Motor neuron (in vitro differentiated cells): ENCODE data around the gene MAD1L1. TPM values are rescaled to one million over a fixed set of nuclear protein-coding genes. Genes with fewer than 3 reads are reported as not detected.
A peak's percentile ranks its signal among the peaks of the same experiment; 100 is the strongest.

Experiments
- ATAC-seq, 8 experiments: fragments of 200-7000 bp; cut with Tn5 transposase; replicated peaks in 6 of 8; 2 replicates each; pipeline ENCODE4 v1.8.0; 2021; ENCODE audit warnings: mild to moderate bottlenecking in 8 of 8, moderate library complexity in 8 of 8
- H3K27ac ChIP-seq, 2 donors: fragments of 250-450 bp; sonication (Bioruptor Pico); 2 replicates each; pipeline ENCODE4 v1.9.0; 2021; ENCODE audit warnings: antibody characterized with exemption in 2 of 2, mild to moderate bottlenecking in 2 of 2, moderate library complexity in 1 of 2
- H3K4me1 ChIP-seq, 2 donors: fragments of 250-450 bp; sonication (Bioruptor Pico); replicated peaks in 1 of 2; 2 replicates each; pipeline ENCODE4 v1.6.1; 2021; ENCODE audit warnings: antibody characterized with exemption in 2 of 2, mild to moderate bottlenecking in 2 of 2, moderate library complexity in 1 of 2
- H3K4me3 ChIP-seq, 5 donors: fragments of 250-450 bp; sonication (Bioruptor Pico); 2 replicates each; pipeline ENCODE4 v1.9.0; 2021; ENCODE audit warnings: antibody characterized with exemption in 5 of 5, mild to moderate bottlenecking in 5 of 5, moderate library complexity in 4 of 5
- WGBS, 10 experiments: fragments of 450-650 bp; shearing (Covaris generic); methylation state at CpG; one replicate each; pipeline ENCODE4 v1.0.0; 2022; 5-methylcytosine and 5-hydroxymethylcytosine counted together
- in situ Hi-C, 9 experiments: fragments of 400-800 bp; cut with MboI; loops; one replicate each; pipeline ENCODE4 v1.15.0; 2021; ENCODE audit warnings: low sequenced_read_pairs in 9 of 9, low pct_unique_long_range_greater_than_20kb in 2 of 9; ENCODE audit not compliant: unreplicated experiment in 9 of 9
- total RNA-seq, 8 experiments: library from RNA; unstranded; fragments of 300-600 nt; gene quantifications; 2 replicates each; pipeline versions ENCODE4 v1.2.3 to v1.2.4, GENCODE V29; 2022

MAD1L1 gene
- total RNA-seq, 8 experiments from 2014 or later: 24.0 to 68.8 (median 32.4) TPM

DNA sequence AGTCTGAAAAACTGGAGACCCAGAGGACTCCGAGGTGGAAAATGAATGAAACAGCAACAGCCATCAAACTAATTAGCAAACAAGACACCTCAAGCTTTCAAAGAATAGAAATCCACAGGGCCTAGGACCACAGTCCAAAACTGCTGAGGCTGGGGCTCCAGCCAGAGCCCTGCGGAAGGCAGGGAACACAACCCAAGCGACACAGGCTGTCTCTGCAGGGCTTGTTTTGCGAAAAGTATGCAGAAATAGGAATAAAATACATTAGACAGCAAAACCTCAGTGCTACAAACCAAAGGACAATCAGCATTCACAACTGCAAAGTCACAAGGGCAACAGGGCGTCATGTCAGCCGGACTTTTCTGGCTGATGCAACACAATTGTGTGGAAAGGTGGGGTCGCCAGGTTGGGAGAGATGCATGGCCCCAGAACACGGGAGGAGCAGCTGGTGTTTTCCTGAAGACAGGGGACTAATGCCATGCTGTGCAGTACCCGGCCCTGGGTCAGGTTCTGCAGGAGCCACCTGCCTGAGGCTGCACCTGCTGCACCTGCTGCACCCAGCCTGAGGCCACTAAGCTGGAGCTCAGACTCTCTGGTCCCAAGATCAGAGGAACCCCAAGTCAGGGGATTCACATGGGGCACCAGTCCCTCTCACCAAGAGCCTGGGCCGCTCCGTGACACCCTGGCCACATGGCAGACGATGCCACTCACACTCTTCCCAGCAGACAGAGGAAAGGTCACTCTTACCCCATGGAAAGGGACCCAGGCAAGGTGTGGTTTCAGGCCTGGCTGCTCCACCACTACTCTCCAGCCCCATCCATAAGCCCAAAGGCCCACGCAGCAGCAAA is 74.2 kb downstream of the MAD1L1 start:
- Histone ChIP-seq H3K27ac (peak overlapping the region; percentile 4 to 46), H3K4me3 (no peak overlapping the region), H3K4me1 (peaks cover 15 to 28% of the 10 kb centered on the region in 2 donors)
- in situ Hi-C loops: no loop called here
- WGBS, 10 experiments: 0 to 100% (median 66%) methylated on average over 1 to 9 of the region's 13 CpGs; no CpG with 5 or more reads in 3 of the 10 experiments
- peak in 4 of 8 experiments; percentile 9 to 33 (median 22) for ATAC-seq

DNA sequence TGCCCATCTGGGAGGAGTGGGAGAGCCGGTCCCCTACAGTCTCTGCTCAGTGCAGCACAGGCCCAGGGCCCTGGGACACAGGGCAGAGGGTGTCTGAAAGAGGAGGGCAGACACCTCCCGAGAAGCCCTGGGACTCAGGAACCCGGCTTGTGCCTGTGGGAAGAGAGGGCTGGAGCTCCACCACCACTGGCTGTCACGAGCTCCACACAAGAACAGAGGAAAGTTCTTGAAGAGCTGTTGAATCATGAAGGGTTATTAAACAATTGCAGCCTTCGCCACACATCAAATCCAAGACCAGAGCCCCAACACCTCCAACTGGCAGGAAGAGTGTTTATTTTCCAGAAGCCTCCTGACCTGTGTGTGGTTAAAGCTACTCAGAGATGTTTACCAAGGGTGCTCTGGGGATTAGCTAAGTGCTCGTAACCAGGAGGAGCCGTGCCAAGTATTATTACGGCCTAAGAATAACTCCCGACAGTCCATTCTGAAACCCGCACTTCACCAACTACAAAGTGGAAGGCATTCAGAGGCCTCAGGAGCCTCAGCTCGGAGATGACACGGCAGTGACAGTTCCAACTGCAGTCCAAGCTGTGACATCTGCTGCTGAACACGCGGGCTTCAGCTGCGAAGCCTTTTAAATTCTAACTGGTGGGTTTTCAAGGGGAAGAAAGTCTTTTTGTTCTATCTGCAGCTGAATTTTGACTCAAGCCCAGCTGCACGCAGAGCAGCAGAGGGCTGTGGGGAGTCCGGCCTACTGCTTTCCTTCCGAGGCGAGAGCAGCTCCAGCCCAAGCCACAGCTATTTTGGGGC is 75.1 kb downstream of the MAD1L1 start:
- in situ Hi-C loops: no loop called here
- peak overlapping the region in 1 of 2 donors; percentile 63 for H3K27ac ChIP-seq
- H3K4me3 ChIP-seq: no peak overlapping the region
- WGBS, 10 experiments: 20 to 94% (median 70%) methylated on average over 1 to 13 of the region's 19 CpGs; no CpG with 5 or more reads in 2 of the 10 experiments
- peak in 7 of 8 experiments; percentile 47 to 90 (median 72) for ATAC-seq
- H3K4me1 ChIP-seq: peaks cover 15 to 23% of the 10 kb centered on the region in 2 donors

DNA sequence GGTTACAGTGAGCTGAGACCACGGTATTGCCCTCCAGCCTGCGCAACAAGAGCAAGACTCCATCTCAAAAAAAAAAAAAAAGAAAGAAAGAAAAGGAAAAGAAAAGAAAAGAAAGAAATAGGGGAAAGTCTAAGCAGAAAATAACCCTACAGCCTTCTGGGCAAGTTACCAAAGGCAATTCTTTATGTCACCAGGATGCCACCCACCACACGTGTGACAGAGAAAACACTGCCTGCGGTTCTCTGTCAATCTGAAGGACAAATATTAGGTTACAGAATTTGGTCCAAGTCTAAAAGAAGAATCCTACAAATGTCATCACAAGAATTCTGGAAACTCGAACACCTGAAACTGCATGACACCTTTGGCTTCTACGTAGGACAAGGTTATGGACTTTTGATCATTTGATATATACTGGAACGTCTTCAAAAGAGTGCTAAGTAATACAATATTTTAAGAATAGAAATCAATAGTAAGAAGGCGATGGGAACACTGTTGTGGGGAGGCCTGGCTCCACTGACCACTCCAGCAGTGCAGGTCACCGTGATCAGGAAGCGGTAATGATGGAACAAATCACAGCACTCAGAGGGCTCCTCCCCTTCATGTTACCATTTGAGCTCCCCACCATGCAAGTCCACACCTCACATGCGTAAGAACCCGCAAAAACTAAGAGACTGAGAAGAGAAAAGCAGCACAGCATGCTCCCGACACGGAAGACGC is 75.8 kb downstream of the MAD1L1 start:
- Histone ChIP-seq H3K27ac (peak overlapping the region in 1 of 2 donors; percentile 63), H3K4me1 (peaks cover 15 to 23% of the 10 kb centered on the region in 2 donors), H3K4me3 (no peak overlapping the region)
- ATAC-seq: no peak
- in situ Hi-C loops: no loop called here
- WGBS, 10 experiments: 20 to 100% (median 91%) methylated on average over 1 to 13 of the region's 15 CpGs; no CpG with 5 or more reads in 1 of the 10 experiments

DNA sequence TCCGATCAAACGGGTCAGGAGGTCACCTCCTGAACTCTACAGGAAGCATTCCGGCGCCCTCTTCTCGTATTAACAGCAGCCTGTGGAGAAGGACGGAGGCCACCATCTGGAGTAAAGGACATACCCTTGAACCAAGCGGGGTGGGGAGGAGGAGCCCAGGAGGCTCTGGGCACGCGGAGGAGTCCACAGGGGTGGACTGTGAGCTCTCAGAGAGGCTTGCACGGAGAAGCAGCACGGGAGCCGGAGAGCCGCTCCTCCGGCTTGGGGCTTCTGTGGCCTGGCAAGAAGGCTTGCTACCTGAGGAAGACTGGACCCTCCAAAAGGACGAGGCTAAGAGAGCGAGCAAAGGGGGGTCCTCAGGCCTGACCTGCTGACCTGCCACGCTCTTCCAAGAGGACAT is 77.9 kb downstream of the MAD1L1 start:
- no peak overlapping the region for H3K27ac ChIP-seq
- 83 to 100% (median 95%) methylated on average over 3 to 12 of the region's 17 CpGs; no CpG with 5 or more reads in 2 of the 10 experiments for WGBS, 10 experiments
- peaks cover 24 to 26% of the 10 kb centered on the region in 2 donors for H3K4me1 ChIP-seq
- in situ Hi-C loops: no loop called here
- no peak overlapping the region for H3K4me3 ChIP-seq
- ATAC-seq: no peak

DNA sequence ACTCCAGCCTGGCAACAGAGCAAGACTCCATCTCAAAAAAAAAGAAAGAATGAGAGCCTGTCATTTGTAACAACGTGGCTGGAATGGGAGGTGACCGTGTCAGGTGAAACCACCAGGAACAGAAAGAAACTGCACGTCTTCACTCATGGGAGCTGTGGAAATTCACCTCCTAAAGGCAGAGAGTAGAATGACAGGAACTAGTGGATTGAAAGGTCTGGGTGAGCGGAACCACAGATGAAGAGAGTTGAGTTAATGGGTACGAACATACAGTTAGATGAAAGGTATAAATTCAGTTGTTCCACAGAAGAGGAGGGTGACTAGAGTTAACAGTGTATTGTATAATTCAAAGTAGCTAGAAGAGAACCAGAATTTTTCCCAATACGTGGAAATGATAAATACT is 78.6 kb downstream of the MAD1L1 start:
- WGBS, 10 experiments: 93 to 100% (median 98%) methylated on average over 1 to 6 of the region's 6 CpGs; no CpG with 5 or more reads in 2 of the 10 experiments
- H3K4me3 ChIP-seq: no peak overlapping the region

DNA sequence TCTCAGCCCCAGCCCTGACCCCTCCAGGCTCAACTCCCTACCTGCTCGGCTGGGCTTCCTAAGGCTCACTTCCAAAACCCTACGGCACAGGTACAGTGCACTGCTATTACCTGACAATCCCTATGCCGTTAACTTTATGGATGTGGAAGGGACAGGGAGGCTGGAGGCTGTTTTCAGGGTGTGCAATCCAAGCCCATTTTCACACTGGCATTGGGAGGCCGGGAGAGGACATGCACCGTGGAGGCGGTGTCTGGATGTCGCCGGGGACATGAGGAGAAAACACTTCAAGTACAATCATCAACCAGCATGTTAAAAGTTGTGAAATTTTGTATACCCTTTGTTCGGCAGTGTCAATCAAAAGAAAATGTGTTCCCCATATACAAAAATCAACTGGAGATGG is 80.1 kb downstream of the MAD1L1 start:
- Histone ChIP-seq H3K4me3 (no peak overlapping the region), H3K27ac (no peak overlapping the region), H3K4me1 (peaks cover 13% of the 10 kb centered on the region in 2 donors)
- WGBS, 10 experiments: 60 to 100% (median 93%) methylated on average over 1 to 7 of the region's 9 CpGs; no CpG with 5 or more reads in 2 of the 10 experiments
- in situ Hi-C loops: no loop called here
- no peak for ATAC-seq

More for the DNA sequence above, 78.6 kb downstream of the MAD1L1 start:
- Histone ChIP-seq H3K4me1 (peaks cover 24 to 26% of the 10 kb centered on the region in 2 donors), H3K27ac (no peak overlapping the region)
- no peak for ATAC-seq
- in situ Hi-C loops: no loop called here

DNA sequence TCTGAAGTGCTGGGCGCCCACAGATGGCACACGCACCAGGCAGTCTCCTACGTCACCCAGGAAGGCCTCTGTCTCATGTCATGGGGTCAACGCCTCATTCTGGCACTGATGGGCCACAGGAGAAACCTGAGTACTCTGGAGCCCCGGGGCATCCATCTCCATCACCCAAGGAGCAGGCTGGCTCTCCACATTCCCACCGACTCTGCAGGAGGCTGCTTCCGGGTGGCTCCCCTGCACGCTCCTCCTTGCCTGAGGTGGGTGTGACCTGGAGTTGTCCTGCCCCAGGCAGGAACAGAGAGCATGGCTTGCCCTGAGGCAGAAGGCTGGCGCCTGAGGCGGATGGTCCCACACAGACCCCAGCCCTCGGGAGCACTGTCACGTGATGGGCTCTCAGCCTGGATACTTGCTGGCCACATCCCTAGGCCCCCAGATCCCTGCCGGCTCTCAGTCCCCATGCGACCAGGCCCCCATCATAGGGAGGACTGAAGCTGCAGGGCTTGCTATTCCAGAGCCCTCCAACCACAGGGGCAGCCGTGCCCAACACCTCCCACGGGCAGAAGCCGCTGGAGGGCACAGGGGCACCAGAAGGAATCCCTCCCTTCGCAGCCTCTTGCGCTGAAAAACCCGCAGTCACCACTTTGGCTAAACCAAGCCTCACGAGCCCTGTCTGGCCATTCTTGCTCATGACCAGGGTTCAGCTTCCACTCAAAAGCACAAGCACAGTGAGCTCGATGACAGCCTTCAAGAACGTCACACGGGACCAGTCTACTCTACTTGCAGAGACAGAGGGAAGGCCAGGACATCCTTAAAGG is 80.7 kb downstream of the MAD1L1 start:
- 80 to 100% (median 95%) methylated on average over 1 to 7 of the region's 24 CpGs; no CpG with 5 or more reads in 2 of the 10 experiments for WGBS, 10 experiments
- Histone ChIP-seq H3K27ac (no peak overlapping the region), H3K4me3 (no peak overlapping the region), H3K4me1 (peaks cover 7 to 8% of the 10 kb centered on the region in 2 donors)
- in situ Hi-C loops: no loop called here
- ATAC-seq: peak in 5 of 8 experiments; percentile 19 to 82 (median 53)

DNA sequence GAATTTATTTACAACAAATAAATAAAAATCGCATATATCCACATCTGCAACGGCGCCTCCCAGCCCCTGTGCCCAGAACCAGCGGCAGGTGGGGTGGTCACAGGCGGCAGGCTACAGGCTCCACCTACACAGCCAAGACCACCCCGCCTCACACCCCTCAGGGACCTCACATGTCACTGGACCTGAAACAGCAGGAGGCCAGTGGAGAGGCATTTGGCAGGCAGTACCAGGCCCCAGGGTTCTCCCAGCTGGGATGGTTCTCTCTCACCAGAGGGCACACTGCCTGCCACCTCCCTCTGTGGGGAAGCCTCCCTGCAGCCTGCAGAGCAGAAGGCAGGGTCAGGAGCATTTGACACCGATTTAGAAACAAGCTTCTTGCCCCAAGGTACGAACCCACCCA is 81.5 kb downstream of the MAD1L1 start:
- peak in 4 of 8 experiments; percentile 29 to 82 (median 50) for ATAC-seq

DNA sequence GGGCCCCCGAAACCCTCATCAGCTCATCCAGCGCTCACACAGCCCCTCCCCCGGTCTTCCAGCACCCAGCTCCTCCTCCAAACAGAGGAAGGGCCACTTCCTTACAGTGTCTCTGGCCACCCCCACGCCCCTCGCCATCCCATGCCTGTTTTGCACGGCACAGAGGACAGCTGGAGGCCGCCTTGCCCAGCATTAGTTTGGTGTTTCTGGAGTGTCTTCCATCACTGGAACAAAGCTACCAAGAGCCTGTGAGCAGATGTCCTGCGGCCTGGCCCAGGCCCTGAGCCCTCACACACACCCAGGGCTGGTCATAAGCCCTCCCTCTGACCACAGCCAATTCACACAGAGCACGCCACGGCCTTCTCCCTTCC is 82.3 kb downstream of the MAD1L1 start:
- 40 to 92% (median 82%) methylated on average over 1 to 2 of the region's 10 CpGs; no CpG with 5 or more reads in 7 of the 10 experiments for WGBS, 10 experiments
- in situ Hi-C loops: no loop called here

More for the DNA sequence above, 81.5 kb downstream of the MAD1L1 start:
- WGBS, 10 experiments: 14 to 82% (median 50%) methylated on average over 1 to 3 of the region's 8 CpGs; no CpG with 5 or more reads in 6 of the 10 experiments
- Histone ChIP-seq H3K4me1 (peaks cover 5 to 8% of the 10 kb centered on the region in 2 donors), H3K27ac (no peak overlapping the region), H3K4me3 (no peak overlapping the region)
- in situ Hi-C loops: no loop called here

DNA sequence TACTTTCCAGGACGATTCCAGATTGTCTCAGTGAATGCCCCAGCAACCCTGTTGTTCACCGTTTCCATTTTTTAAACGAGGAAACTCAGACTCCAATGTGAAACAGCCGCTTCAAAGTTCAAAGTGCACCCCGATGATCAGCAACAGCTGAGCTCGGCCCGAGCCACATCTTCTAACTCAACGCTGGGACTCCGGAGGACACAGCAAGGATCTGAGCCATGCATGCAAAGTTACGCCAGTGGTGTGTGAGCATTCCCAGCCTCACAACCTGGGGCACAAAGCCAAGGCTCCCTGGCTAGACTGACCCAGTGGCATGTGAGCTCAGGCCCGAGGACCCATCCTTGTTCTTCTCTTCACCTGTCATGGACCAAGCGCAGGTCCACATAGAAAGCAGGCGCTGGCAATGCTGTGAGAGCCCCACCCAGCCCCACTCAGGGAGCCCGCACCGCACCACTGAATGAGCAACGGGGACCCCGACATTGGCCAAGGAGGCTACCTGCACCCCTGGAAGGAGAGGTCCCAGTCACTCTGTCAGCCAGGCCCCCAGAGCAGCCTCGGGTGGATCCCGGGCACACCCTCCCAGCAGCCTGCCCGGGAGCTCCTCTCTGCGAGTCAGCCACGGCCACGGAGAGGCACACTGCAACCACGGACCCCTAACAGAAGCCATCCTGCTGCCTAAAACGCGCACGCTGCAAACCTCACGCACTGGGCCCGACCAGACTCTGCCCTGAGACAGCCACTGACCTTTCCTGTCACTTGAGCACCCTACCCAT is 82.9 kb downstream of the MAD1L1 start:
- ATAC-seq: peak in 1 of 8 experiments; percentile 34
- WGBS, 10 experiments: 77 to 94% (median 89%) methylated on average over 2 to 11 of the region's 29 CpGs; no CpG with 5 or more reads in 3 of the 10 experiments
- H3K4me1 ChIP-seq: peaks cover 5 to 8% of the 10 kb centered on the region in 2 donors
- H3K27ac ChIP-seq: no peak overlapping the region
- in situ Hi-C loops: no loop called here
- no peak overlapping the region for H3K4me3 ChIP-seq

More for the DNA sequence above, 82.3 kb downstream of the MAD1L1 start:
- H3K4me3 ChIP-seq: no peak overlapping the region
- ATAC-seq: peak in 3 of 8 experiments; percentile 12 to 15 (median 14)
- no peak overlapping the region for H3K27ac ChIP-seq
- H3K4me1 ChIP-seq: peaks cover 5 to 8% of the 10 kb centered on the region in 2 donors

DNA sequence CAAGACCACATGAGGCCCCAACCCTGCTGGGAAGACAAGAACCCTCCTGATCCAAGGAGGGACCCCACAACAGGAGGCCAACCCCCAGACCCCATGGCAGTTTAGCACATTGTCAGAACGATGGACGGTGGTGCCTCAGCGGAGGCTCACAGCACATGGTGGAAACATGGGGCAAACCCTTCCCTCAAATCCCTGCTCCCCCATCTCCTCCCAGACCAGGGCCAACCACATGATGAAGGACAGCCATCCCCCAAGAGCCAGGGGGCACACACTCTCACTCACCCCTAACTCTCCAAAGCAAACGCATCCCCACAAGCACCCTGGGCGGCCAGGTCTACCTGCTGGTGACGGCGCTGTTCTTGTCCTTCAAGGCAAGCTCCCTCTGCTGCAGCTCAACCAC is 83.9 kb downstream of the MAD1L1 start:
- Histone ChIP-seq H3K4me1 (peaks cover 11 to 13% of the 10 kb centered on the region in 2 donors), H3K27ac (no peak overlapping the region), H3K4me3 (no peak overlapping the region)
- in situ Hi-C loops: no loop called here
- no peak for ATAC-seq
- WGBS, 10 experiments: 95 to 100% (median 98%) methylated on average over 1 to 7 of the region's 7 CpGs; no CpG with 5 or more reads in 6 of the 10 experiments
